Transverse colon (tissue), 4 donors: ENCODE data around the gene MRPL16. TPM values are rescaled to one million over a fixed set of nuclear protein-coding genes. Genes with fewer than 3 reads are reported as not detected.
A peak's percentile ranks its signal among the peaks of the same experiment; 100 is the strongest.

Source experiments
- DNase-seq: peaks from one replicate; pipeline ENCODE4 v3.0.0-alpha.2; 2019
- H3K27ac ChIP-seq, 4 donors: fragments of 200-600 bp; sonication (generic); 2 replicates each; pipeline ENCODE4 v1.5.1; 2016 to 2018; ENCODE audit warnings: inconsistent platforms in 4 of 4
- H3K27me3 ChIP-seq: fragments of 200-600 bp; sonication (generic); 2 replicates; pipeline ENCODE4 v1.5.1; 2017; ENCODE audit warnings: inconsistent platforms
- H3K36me3 ChIP-seq, 4 donors: fragments of 200-600 bp; sonication (generic); 2 replicates each; pipeline ENCODE4 v1.5.1; 2017 to 2019; ENCODE audit warnings: inconsistent platforms in 4 of 4
- H3K4me1 ChIP-seq, 4 donors: fragments of 200-600 bp; sonication (generic); 2 replicates each; pipeline ENCODE4 v1.5.1; 2017 to 2020; ENCODE audit warnings: inconsistent platforms in 4 of 4
- H3K4me3 ChIP-seq, 4 donors: fragments of 200-600 bp; sonication (generic); 1 replicate in 1 of 4; 2 replicates in 3 of 4; pipeline versions ENCODE4 v1.5.1 to v1.6.1; 2017 to 2019; ENCODE audit warnings: inconsistent platforms in 4 of 4
- H3K9me3 ChIP-seq, 2 donors: fragments of 200-600 bp; sonication (generic); 2 replicates each; pipeline ENCODE4 v1.5.1; 2017 to 2019; ENCODE audit warnings: inconsistent platforms in 2 of 2
- EP300 ChIP-seq: sonication (generic); formaldehyde crosslinking; IDR thresholded peaks from one replicate; pipeline ENCODE4 v1.6.1; 2017; ENCODE audit warnings: antibody characterized with exemption, low read depth
- POLR2A ChIP-seq: fragments of 450-650 bp; IDR thresholded peaks from one replicate; pipeline ENCODE4 v1.6.1; 2016; ENCODE audit warnings: antibody characterized with exemption, mild to moderate bottlenecking, moderate library complexity
- POLR2AphosphoS5 ChIP-seq, 3 donors: sonication (generic); formaldehyde crosslinking; IDR thresholded peaks; one replicate each; pipeline ENCODE4 v1.6.1; 2016; ENCODE audit warnings: antibody characterized with exemption in 3 of 3
- WGBS, 2 donors: methylation state at CpG; one replicate each; pipeline ENCODE4 v1.1.5; 2018; ENCODE audit warnings: low coverage in 1 of 2; 5-methylcytosine and 5-hydroxymethylcytosine counted together
- in situ Hi-C, 4 donors: fragments of 200-750 bp; cut with MboI; loops; one replicate each; pipeline versions ENCODE4 v1.15.0 to v1.15.1; 2017; ENCODE audit warnings: low sequenced_read_pairs in 3 of 4, low pct_ligation_motif_present in 1 of 4, low pct_unique_long_range_greater_than_20kb in 1 of 4
- intact Hi-C: fragments of 100-400 bp; cut with DNase I; formaldehyde crosslinking; loops from one replicate; pipeline ENCODE4 v1.15.1; 2023; ENCODE audit warnings: low total_unique reads
- total RNA-seq, 4 donors: library from RNA; depleted of rRNA; stranded (reverse); fragments of >200 nt; gene quantifications; one replicate each; pipeline ENCODE4 v1.1.0, GENCODE V29; 2016
- TF ChIP-seq, protein P1 (sequence below), 5 experiments: fragments of 200-600 bp in 3 of 5; fragments of 450-650 bp in 2 of 5; sonication (generic) in 3 of 5; IDR thresholded peaks; 1 replicate in 2 of 5; 2 replicates in 3 of 5; pipeline ENCODE4 v1.5.1; 2016 to 2017; ENCODE audit warnings: antibody characterized with exemption in 5 of 5, inconsistent platforms in 3 of 5, mild to moderate bottlenecking in 2 of 5, moderate library complexity in 1 of 5

Gene MRPL16
- total RNA-seq, 4 donors from 2014 or later, result 7.5 to 62.4 (median 37.2) TPM

DNA sequence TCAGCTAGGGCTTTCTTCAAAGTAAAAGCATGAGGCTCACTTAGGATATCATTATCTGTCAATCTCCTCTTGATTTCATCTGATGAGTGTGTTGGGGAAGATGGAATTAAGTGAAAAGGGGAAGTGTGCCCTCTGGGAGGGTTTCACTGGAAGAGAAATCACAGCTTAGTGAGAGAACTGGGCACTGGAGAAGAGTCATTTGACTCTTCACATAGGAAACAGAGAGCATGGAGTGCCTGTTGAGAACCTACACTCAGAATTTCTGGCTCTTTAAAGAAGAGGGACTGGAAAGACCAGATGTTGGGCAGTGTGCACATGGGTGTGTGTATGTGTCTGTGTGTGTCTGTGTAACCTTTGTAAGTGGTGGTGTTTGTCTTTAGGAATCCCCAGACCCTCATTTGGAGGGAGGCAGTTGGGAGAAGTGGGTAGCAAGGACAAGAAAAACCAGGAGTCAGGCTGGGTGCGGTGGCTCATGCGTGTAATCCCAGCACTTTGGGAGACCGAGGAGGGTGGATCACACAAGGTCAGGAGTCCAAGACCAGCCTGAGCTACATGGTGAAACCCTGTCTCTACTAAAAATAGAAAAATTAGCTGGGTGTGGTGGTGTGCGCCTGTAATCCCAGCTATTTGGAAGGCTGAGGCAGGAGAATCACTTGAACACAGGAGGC, 45.4 kb downstream of the MRPL16 start:
- no peaks in the 10 kb centered on the region for H3K27me3 ChIP-seq
- no peak overlapping the region for H3K4me3 ChIP-seq
- H3K36me3 ChIP-seq, result peaks cover 0 to 4% (median 0%) of the 10 kb centered on the region in 4 donors
- in situ Hi-C loops, result no loop called here
- H3K4me1 ChIP-seq, result peaks cover 17 to 53% (median 27%) of the 10 kb centered on the region in 4 donors
- 47 to 60% methylated on average over 1 to 4 of the region's 4 CpGs for WGBS, 2 donors
- TF ChIP-seq POLR2AphosphoS5 (IDR thresholded peaks at IDR 0.05) (peak in 1 of 3 donors; percentile 29), EP300 (no peak)
- H3K27ac ChIP-seq, result peak overlapping the region; percentile 48 to 65 (median 64)
- peak; percentile 59 for DNase-seq
- intact Hi-C loops, result no loop called here
- no peaks in the 10 kb centered on the region for H3K9me3 ChIP-seq

DNA sequence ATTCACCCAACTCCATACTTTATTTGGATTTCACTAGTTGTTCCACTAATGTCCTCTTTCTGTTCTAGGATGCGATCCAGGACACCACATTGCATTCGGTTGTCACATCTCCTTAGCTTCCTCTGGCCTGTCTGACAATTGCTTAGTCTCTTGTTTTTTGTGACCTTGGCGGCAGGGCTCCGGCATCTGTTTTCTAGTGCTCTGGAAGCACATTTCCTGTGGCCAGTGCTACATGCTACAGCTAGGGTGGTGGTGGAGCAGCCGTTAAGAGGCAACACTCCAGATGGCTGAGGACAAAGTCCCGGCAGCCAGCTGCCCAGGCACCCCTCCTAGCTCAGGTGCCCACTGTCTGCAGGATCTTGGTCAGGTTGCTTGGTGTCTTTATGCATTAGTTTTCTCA, 48.6 kb downstream of the MRPL16 start:
- no peak overlapping the region for H3K27ac ChIP-seq
- H3K4me3 ChIP-seq, result no peak overlapping the region
- H3K9me3 ChIP-seq, result no peaks in the 10 kb centered on the region
- no peaks in the 10 kb centered on the region for H3K27me3 ChIP-seq
- DNase-seq, result no peak
- 62 to 78% methylated on average over 4 to 6 of the region's 6 CpGs for WGBS, 2 donors
- TF ChIP-seq POLR2AphosphoS5 (IDR thresholded peaks at IDR 0.05) (no peak), EP300 (no peak), POLR2A (no peak)
- TF ChIP-seq, protein P1, sequence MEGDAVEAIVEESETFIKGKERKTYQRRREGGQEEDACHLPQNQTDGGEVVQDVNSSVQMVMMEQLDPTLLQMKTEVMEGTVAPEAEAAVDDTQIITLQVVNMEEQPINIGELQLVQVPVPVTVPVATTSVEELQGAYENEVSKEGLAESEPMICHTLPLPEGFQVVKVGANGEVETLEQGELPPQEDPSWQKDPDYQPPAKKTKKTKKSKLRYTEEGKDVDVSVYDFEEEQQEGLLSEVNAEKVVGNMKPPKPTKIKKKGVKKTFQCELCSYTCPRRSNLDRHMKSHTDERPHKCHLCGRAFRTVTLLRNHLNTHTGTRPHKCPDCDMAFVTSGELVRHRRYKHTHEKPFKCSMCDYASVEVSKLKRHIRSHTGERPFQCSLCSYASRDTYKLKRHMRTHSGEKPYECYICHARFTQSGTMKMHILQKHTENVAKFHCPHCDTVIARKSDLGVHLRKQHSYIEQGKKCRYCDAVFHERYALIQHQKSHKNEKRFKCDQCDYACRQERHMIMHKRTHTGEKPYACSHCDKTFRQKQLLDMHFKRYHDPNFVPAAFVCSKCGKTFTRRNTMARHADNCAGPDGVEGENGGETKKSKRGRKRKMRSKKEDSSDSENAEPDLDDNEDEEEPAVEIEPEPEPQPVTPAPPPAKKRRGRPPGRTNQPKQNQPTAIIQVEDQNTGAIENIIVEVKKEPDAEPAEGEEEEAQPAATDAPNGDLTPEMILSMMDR (IDR thresholded peaks at IDR 0.05), result no peak
- in situ Hi-C loops (no loop called here), intact Hi-C loops (no loop called here)
- peaks cover 7 to 49% (median 26%) of the 10 kb centered on the region in 4 donors for H3K4me1 ChIP-seq
- peaks cover 0 to 4% (median 0%) of the 10 kb centered on the region in 4 donors for H3K36me3 ChIP-seq

DNA sequence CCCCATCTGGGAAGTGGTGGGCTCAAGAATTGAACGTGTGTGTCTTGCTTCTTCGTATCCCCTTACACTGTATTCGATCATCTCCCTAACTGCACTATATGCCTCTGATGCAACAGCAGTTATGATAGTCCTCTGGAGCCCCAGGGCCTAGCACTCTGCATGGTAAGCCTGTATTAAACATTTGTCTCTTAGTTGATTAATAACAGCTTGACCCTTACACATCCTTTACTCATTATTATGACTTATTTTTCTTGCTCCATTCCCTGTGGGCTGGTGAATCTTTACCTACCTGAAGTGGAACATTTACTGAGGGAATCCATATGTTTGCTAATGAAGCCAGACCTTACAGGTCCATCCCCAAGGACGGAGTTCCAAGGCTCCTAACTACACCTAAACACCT, 49.8 kb downstream of the MRPL16 start:
- peaks cover 3 to 49% (median 24%) of the 10 kb centered on the region in 4 donors for H3K4me1 ChIP-seq
- H3K9me3 ChIP-seq, result no peaks in the 10 kb centered on the region
- no peak for TF ChIP-seq EP300
- TF ChIP-seq POLR2A, result no peak
- TF ChIP-seq, protein P1 (IDR thresholded peaks at IDR 0.05), result no peak
- no peak overlapping the region for H3K4me3 ChIP-seq
- no peaks in the 10 kb centered on the region for H3K27me3 ChIP-seq
- peaks cover 0 to 4% (median 0%) of the 10 kb centered on the region in 4 donors for H3K36me3 ChIP-seq
- no peak for DNase-seq
- in situ Hi-C loops (no loop called here), intact Hi-C loops (no loop called here)
- no peak overlapping the region for H3K27ac ChIP-seq
- 94 to 97% methylated on average over 4 of the region's 4 CpGs for WGBS, 2 donors

DNA sequence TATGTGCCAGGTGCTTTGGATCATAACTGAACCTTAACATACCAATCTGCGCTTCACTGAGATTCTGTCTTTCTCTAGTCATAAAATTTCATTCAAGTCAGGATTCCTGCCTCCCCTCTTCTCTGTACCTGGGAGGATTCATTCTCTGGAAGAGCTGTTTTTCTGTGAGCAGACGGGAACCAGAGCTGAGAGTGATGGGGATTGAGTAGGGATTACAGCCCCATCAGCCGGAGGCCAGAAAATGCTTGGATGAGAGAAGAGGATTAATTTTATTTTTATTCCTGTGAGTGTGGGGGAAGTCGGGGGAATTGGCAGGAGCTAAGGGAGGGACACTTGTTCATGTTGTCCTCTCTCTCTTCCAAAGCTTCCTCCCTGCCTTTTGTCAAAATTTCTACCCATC, 50.7 kb downstream of the MRPL16 start:
- Histone ChIP-seq H3K27ac (no peak overlapping the region), H3K4me1 (peaks cover 3 to 40% (median 18%) of the 10 kb centered on the region in 4 donors), H3K4me3 (no peak overlapping the region), H3K36me3 (peaks cover 0 to 4% (median 0%) of the 10 kb centered on the region in 4 donors), H3K9me3 (no peaks in the 10 kb centered on the region), H3K27me3 (no peaks in the 10 kb centered on the region)
- no peak for DNase-seq
- in situ Hi-C loops (loop anchor here in 3 of 4 donors (5.0 to 10.0 kb wide), 2 partner anchors 42 to 45 kb away; no protein-coding TSS in a partner anchor), intact Hi-C loops (loop anchor here (5.0 kb wide), 2 partner anchors 42 to 1072 kb away; no protein-coding TSS in a partner anchor)
- WGBS, 2 donors, result 68 to 75% methylated on average over 4 of the region's 4 CpGs
- TF ChIP-seq POLR2A (no peak), EP300 (no peak), POLR2AphosphoS5 (IDR thresholded peaks at IDR 0.05) (no peak)
- TF ChIP-seq, protein P1 (IDR thresholded peaks at IDR 0.05), result no peak
